Mucosa of gallbladder (tissue), 1 donor: ENCODE measurements around the gene USP40. TPM values are rescaled to one million over a fixed set of nuclear protein-coding genes. Genes with fewer than 3 reads are reported as not detected.

ENCODE experiments used
- DNase-seq: peaks from one replicate; pipeline ENCODE4 v3.0.0-alpha.2; 2020; ENCODE audit warnings: low spot score
- total RNA-seq: library from RNA; stranded (reverse); gene quantifications from one replicate; pipeline ENCODE4 v1.2.1, GENCODE V29; 2021
- donor health status: DM: no; HTN: no; CAD: no.

The USP40 gene
- total RNA-seq, 1 donor from 2014 or later = 48.1 TPM

DNA sequence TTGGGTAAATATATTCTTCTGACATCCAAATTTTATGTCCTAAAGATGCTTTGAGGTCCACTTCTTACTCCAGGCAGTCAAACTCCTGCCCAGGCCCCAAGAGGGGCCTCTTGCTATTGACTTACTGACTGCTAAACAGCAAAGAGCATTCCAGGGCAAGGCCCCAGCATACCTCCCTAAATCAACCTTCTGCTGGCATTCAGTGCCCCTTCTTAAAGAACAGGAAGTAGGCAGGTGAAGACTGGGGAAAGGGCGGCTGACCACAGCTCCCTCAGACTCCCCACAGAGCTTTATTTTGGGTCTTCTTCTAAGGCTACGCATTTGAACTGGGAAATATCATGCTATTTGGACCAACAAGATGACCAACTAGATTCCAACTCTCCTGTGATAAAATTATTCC, 68.9 kb downstream of the USP40 start:
- DNase-seq = no peak

DNA sequence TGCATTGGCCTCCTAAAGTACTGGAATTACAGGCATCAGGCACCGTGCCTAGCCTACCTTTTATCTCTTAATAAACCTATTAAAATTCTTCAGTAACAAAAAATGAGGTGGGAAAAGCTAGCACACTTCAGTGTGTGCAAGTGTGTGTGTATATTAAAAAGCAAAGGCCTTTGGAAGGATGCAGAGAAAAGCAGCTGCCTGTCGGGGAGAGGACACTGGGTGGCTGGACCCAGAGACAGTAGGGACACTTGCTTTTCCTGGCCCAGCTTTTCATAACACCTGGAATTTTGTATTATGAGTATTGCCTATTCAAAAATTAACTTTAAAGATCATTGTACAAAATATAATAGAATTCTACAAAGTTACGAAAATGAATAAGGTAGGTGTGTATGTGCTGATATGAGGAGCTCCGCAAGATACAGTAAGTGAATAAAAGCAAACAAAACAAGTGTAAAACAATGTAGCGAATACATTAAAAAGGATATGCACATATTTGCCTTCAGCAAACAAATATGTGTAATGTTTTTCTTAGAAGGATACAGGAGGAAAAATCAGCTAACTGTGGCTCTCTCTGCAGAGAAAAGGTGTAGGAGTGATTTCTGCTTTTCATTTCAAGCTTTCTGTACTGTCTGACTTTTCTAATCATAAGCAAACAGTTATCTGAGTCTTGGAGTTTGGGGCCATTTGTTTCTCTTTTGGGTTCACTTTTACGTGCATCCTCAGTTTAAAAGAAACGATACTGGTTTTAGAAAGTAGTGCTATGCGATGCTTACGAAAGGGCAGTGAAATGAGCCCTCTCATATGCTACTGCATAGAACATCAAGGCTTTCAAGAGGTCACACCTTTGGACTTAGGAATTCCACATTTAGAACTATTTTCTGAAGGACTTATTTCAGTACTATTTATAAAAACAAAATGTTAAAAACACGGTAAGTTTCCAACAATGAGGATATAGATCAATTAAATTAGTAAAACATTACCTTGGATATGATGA, 70.8 kb downstream of the USP40 start:
- no peak for DNase-seq

DNA sequence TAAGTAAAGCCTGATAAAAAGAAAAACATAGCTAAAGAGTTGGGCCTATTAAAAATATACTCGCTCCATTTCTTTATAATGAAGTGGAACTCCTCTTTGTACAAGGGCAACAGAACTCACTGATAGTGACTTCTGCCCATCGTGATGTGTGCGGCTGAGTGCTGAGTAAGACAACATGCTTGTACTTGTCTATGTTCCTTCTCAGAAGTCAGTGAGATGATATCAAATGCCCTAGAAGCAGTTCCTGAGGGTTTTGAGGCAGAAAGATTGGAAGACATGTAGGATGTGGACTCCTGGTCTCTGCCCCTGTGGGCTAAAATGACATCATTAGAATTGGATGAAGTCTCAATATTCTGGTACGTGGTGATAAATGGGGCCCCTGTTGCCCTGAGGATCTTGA, 73.8 kb downstream of the USP40 start:
- DNase-seq = no peak

DNA sequence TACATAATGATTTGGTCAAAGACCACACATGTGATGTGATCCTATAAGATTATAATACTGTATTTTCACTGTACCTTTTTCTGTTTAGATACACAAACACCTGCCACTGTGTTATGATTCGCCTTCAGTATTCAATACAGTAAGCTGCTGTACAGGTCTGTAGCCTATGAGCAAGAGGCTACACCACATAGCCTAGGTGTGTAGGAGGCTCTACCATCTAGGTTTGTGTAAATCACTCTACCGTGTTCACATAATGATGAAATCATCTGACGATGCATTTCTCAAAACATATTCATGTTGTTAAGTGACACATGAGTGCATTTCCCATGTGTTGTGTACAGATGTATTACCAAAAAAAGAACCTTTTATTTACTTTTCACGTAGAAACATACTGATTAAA, 74.5 kb downstream of the USP40 start:
- no peak for DNase-seq

DNA sequence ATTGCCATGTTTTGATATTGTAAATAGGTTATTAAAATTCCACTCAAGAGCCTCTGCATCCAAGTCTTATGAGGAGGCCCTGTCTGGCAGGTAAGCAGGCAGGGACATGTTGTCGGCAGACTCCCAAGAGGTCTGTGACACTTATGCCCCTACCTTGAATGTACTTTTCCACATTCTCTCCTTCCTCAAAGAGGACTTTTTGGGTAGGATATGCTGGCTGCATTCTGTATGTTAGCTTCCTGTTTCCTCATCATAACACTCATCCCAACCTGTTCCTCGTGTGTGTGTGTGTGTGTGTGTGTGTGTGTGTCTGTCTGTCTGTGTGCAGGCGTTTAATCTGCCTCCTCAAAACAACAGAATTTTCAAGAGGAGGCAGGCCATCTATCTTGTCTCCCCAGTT, 75.3 kb downstream of the USP40 start:
- no peak for DNase-seq

DNA sequence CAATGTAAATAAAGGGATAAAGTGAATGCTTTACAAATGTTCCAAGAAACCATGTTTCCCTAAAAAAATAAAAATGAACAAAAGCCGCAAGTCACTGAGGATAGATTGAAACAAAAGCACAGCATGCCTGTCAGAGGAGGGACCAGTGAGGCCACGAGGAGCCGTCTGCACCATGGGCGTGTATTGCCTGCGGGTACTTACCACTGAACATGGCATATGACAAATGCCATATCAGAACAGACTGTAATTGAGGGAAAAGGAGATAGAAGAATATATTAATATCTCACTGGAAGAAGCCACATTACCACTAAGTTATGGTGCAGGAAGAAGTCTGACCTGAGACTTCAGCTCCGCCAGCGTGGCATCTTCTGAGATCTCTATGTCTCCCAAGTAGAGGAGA, 75.8 kb downstream of the USP40 start:
- no peak for DNase-seq

DNA sequence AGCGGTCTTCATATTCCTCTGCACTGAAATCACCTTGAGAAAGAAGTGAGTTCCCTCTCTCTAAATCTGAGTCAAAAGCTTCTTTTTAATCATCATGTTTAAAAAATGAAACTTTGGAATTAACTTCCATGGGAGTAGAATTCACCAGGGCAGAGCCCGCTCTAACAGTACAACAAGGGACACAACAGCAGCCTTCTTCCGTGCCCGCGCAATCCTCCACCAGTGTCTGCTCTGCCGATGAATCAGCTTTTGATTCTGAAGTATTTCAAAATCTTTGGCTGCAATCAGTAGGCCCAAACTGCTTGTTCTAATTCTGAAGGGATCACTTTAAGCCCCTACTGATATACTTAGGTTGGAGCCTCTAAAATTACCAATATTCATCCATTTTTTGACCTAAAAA, 76.9 kb downstream of the USP40 start:
- no peak for DNase-seq

DNA sequence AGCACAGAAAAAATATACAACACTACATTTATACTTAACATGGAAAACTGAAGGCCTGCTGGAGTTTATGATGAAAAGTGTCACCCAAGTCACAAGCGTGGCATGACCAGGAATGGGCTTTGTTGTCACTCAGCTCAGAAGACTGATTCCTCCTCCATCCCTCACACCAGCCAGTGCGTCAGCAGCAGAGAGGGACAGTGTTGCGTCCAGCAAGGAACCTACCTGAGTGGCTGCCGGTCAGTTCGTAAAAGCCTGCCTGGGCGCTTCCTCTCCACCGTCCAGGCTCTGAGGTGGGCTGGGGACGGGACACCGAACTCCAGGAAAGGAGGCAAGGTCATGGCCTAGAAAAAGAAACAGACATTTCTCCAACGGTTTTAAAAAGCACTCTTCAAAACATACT, 77.4 kb downstream of the USP40 start:
- DNase-seq = no peak

DNA sequence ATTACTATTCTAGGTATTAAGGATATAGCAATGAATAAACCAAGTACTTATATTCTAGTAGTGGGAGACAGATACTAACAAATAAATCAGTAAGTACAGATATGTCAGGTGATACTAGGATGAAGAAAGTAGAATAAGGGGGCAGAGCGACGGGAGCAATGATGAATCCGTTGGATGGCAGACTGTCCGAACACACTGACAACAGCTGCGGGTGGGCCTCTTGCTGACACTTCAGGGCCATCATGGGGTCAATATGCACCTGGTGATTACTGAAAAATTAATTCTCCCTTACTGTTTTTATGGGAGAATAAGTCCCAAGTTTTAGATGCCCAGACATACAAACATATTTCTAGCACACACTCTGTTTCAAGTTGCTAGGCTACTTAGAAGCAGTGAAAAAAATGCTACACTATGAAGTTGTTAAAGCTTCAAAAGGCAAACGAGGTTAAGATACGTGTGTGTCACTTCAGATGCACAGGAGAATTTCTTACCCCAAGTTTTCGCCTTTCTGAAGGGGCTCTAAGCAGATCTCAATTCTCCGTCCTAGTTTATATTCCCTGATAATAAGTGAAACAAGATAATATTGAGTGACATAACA, 78.7 kb downstream of the USP40 start:
- DNase-seq = no peak

DNA sequence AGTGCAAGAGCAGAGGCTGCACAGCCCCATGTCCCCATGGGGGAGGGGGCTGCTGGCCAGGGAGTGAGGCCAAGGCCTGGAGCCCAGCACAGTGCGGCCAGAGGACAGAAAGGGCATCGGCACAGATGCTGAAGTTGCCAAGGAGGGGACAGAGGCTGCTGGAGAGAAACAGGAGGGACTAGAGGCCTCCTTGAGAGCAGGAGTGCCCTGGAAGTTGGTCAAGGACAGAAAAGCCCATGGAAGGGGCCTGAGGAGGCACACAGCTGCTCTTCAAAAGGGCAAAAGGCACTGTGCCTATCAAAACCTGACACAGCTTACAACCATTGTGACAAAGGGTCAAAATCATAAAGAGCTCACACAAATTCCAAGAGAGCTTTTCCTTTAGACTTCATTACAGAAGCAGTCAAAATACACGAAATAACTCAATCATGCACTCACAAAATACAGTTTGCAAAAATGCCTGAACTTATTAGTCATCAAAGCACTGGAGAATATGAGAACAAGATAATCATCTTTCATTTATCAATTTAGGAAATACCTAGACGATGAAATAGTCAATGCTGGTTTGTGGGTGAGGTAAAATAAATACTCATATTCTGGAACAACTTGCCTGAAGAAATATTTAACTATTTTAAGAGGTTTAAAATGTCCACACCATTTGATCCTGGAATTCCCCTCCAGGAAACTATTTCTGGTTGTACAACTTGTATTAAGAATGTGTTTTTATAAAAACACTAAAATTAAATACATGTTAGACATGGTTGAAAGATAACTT, 79.6 kb downstream of the USP40 start:
- no peak for DNase-seq

DNA sequence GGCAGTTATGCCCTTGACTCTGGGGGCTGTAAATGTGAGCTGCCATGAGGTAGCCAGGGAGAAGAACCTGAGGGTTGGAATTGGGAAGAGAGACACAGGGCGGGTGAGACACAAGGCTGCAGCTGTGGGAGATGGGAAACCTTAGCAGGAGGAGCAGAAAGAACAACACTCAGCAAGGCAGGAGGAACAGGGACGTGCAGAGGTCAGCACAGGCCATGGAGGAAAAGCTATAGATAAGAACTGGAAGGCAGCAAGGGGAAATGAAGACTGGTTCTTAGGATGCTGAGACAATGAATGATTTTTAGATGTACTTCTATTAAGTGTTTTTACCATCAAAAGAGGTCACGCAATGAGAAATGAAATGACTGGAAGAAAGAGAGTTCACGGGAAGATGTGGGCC, 80.2 kb downstream of the USP40 start:
- no peak for DNase-seq

DNA sequence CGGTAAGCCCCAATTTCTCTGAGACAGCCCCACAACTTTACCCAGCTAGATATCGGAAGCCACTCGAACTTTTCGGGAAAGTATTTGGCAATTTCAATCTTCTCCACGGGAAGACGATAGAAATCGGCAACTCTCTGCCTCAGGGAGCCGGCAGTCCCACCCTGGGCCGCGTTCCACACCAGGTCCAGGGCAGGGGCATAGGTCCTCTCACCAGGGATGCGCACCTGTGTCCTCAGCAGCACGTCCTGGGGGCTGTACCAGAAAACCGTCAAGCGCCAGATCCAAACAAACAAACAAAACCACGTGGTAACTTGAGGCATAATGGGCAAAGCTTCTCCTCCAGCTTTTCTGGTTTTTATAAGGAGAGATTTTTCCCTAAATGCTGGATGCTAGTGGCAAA, 80.9 kb downstream of the USP40 start:
- no peak for DNase-seq

DNA sequence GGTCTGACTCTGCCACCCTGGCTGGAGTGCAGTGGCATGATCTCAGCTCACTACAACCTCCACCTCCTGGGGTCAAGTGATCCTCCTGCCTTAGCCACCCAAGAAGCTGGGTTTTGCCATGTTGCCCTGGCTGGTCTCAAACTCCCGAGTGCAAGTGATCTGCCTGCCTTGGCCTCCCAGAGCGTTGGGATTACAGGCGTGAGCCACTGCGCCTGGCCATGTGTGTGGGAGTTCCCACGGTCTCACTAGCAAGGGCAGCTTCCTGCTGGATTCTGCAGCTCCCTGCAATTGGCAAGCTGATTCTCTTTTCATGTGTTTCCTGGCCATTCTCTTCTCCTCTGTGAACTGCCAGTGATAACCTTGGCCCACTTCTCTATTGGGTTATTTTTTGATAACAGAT, 84.0 kb downstream of the USP40 start:
- no peak for DNase-seq

DNA sequence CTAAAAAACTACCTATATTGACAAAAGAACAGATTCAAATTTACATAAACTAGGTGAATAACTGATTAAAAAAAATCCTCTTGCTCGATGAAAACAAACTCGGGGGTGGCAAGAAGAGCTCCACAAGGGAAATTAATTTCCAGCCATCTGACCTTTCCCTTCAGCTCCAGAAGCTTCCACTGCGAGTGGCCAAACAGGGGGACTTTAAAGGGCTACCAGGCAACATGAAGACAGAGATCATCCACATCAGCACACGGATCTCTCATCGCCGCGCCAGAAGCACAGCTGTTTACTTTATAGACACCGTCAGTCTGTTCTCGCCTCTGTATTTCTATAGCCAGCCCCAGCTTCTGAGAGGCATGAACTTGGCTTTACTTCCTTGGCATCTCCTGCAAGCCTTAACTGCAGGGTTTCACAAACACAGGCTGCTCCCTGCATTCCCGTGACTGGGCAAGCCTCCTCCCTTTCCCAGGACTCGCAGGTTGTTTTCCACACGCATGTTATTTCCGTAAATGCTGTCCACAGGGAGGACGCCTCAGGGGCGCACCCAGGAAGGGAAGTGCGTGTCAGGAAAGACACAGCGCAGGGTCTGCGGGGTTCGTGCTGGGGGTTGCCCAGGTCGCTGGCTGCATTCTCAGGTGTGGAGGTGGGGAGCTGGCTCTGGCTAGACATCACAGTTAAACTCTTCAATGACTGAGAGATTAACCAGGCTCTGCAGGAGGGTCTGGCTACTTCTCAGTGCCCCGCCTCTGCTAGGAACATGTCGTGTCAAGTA, 85.0 kb downstream of the USP40 start:
- no peak for DNase-seq

DNA sequence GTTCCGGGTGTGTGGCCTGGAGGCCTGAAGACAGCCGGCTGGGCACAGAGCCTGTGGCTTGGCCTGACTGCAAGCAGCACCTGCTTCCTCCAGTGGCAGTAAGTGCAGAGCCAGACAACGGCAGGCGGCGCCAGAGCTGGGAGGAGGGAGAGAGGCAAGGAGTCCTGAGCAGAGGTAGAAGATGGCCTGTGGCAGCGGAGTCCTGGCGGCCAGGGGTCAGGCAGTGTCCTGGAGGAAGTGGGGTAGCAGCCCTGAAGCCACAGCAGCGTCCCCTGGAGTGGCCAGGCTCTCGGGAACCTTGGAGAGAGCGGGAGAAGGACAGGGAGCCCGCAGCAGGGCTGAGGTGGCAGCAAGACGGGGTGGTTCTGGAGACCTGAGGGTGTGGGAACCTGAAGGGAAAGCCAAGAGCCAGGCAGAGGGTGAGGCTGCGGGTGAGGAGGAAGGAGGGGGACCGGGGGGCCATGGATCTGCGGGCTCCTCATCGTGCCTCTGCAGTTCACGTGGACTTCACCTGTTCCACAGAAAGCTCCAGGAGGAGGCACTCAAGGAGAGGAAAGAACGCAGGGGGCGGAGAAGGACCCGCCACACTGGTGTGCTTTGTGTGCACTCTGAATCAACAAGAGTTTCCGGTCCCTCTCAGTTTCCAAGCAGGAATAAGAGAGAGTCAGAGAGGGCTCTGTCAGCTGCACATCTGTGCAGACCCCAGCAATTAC, 85.9 kb downstream of the USP40 start:
- DNase-seq = no peak

DNA sequence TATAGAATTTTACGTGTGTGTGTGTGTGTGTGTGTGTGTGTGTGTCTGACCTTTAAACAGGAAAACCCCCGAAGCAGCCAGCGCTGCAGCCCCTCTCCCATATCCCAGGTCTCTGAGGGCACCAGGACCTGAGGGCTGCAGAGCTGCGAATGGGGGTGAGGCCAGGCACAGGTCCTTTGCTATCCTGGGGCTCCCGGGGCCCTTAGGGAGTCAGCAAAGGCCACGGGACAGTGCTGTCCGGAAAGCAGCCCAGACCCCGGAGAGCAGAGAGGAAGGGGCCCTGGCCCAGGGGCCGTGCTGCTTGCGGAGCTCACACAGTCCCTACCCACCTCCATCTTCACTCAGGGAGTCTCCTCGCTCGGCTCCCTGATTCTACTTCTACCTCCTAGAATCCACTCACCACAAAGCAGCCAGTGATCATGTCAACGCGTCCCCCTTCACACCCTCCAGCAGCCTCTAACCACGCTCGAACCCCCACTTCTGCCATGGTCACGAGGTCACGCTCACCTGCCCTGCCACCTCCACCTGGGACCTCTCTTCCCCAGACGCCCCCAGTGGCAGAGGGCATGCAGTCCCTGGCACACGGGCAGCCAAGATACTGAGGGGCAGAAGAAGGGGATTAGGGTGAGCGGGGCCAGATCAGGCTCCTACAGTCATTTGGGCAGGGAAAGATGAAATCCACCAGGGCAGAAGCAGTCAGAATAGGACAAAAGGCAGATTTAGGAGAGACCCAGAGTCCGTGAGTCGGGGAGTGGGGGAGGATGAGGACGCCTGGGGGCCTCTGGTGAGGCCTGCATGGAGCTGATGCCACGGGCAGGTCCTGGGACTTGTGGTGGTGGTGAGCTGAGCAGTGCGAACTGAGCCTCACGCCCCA, 86.7 kb downstream of the USP40 start:
- DNase-seq = no peak

DNA sequence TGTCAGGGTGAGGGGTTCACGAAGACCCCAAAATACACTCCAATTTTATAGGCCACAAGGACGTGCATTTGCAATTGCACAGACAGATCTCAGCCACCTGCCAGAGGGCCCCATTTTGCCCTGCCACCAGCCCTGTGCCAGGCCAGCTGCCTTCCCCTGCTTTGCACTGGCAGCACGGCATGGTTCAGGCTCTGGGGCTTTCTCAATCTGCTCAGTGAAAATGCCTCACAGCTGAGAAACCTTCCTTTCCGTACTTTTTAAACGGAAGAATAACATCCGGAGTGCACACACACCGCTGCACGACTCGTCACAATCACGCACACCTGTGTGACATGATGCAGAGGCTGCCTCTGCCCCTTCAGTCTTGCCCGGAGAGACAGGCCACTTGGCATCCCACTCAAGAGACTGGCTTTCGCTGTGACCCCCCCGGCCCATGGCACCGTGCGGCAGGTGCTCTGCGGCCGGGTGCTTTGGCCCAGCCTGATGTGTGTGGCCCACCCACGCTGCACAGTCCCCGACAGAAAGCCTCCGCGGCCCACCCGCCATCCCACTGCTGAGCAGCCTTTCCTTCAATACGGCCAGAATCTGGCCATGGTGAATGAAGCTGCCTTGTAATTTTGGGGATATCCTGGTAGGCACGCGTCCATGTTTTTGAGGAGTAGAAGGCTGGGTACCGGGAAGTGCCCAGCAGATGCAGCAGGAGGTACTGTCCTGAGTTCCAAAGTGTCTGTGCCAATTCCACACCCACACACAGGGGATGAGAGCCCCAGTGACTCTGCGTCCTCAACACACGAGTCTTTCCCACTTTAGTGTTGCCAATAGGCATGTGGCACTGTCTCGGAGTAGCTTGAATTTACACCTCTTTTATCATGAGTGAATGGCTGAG, 88.8 kb downstream of the USP40 start:
- DNase-seq = no peak

DNA sequence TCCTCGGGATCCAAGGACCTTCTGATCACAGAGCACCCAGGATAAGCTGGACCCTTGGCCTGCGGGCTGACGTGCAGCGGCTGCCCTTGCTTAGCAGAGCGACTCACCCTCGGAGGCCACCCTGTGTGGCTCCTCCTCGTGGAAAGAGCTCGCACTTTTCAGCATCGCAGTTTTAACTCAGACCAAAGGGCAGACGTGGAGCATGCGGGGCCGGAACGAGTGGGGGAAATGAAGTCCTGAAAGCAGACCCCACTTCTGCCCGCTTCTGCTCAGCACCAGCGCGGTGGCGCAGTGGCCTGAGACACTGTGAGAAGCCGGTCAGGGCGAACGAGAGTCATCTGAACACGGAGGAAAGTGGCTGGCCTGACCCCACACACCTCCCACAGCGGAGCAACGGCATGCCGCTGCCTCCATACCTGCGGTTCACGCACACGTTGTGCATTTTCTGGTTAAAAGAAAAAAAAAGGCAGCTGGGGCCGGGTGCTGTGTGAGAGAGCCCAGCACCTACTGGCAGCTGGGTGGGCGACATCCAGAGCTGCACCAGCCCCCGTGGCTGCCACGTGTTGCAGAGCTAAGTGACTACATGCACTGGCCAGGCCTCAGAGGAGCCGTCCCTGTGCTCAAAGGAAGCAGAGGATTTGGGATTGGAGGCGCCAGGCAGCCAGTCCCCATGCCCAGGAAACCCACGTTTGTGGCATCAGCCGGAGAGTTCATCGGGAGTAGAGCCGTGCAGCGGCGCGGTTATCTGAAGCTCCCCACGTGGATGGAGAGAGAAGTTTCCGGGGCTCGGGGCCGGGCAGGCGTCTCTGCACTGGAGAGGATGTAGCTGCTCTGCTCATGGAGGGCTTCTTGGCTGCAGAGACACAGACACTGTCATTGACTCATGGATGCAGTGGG, 89.7 kb downstream of the USP40 start:
- no peak for DNase-seq
